ENCODE measurements around the gene VEPH1.

VEPH1 gene

DNA sequence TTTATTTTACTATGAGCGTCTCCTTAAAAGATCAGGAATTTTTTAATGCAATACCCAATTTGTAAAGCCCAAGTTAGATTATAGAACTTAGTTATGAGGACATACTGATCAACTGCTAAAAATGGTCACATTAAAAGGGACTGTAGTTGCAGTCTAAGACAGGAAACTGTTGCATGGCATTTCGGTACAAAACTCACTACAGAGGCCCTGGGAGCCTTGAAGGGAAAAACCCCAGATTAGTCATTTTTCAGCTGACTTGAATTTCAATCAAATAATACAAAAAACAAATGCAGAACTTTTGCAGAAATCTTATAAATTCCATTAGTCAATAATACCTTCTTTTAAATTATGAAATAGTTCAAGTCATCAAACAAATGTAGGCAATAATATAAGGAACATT, 73.5 kb downstream of the VEPH1 start:
- Mint-ChIP-seq H3K36me3 (ENCODE audit: low read depth) (no peaks in the 10 kb centered on the region), H3K9me3 (no peaks in the 10 kb centered on the region), H3K4me3 (no peak overlapping the region), H3K4me1 (no peaks in the 10 kb centered on the region), H3K27ac (no peak overlapping the region), H3K27me3 (ENCODE audit: low read depth) (no peaks in the 10 kb centered on the region)
- TF ChIP-seq, protein P1, sequence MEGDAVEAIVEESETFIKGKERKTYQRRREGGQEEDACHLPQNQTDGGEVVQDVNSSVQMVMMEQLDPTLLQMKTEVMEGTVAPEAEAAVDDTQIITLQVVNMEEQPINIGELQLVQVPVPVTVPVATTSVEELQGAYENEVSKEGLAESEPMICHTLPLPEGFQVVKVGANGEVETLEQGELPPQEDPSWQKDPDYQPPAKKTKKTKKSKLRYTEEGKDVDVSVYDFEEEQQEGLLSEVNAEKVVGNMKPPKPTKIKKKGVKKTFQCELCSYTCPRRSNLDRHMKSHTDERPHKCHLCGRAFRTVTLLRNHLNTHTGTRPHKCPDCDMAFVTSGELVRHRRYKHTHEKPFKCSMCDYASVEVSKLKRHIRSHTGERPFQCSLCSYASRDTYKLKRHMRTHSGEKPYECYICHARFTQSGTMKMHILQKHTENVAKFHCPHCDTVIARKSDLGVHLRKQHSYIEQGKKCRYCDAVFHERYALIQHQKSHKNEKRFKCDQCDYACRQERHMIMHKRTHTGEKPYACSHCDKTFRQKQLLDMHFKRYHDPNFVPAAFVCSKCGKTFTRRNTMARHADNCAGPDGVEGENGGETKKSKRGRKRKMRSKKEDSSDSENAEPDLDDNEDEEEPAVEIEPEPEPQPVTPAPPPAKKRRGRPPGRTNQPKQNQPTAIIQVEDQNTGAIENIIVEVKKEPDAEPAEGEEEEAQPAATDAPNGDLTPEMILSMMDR (IDR thresholded peaks at IDR 0.05; ENCODE audit: unreplicated experiment in 3 of 3) = no peak

DNA sequence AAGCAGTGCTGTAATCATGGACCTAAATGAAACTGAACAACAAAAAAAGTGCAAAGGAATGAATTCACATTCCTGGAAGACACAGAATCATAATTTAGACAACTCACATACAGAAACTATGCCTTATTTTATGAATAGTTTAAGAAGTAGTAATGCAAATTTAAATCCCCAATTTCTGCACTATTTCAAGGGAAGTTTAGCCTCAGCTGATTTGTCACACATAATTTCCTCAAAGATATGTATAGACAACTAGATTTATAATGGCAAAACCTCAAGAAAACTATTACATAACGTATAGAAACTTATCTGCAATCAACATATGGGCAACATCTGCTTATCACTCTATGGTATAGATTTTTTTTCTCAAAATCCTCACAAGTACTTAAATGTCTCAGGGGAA, 74.4 kb downstream of the VEPH1 start:
- H3K27ac Mint-ChIP-seq = no peak overlapping the region
- TF ChIP-seq, protein P1 (IDR thresholded peaks at IDR 0.05; ENCODE audit: unreplicated experiment in 3 of 3) = no peak

DNA sequence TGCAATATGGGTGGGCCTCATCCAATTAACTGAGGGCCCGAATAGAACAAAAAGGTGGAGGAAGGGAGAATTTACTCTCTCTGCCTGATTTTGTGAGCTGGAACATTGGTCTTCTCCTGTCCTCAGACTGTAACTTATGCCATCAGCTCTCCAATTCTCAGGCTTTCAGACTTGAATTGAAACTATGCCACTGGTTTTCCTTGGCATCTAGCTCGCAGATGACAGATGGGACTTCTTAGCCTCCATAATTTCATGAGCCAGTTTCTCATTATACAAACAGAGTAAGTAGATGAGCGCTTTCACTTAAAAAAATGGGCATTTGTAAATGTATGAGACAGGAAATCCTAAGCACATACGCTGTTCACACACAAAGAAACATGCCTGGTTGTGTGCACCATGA, 75.3 kb downstream of the VEPH1 start:
- no peak overlapping the region for H3K27ac Mint-ChIP-seq
- H3K4me1 Mint-ChIP-seq = no peaks in the 10 kb centered on the region
- H3K9me3 Mint-ChIP-seq = no peaks in the 10 kb centered on the region
- no peak overlapping the region for H3K4me3 Mint-ChIP-seq
- TF ChIP-seq, protein P1 (IDR thresholded peaks at IDR 0.05; ENCODE audit: unreplicated experiment in 3 of 3) = no peak
- H3K36me3 Mint-ChIP-seq (ENCODE audit: low read depth) = no peaks in the 10 kb centered on the region
- no peaks in the 10 kb centered on the region for H3K27me3 Mint-ChIP-seq (ENCODE audit: low read depth)

More for the DNA sequence above, 74.4 kb downstream of the VEPH1 start:
- H3K27me3 Mint-ChIP-seq (ENCODE audit: low read depth) = no peaks in the 10 kb centered on the region
- no peaks in the 10 kb centered on the region for H3K9me3 Mint-ChIP-seq
- no peaks in the 10 kb centered on the region for H3K4me1 Mint-ChIP-seq
- H3K36me3 Mint-ChIP-seq (ENCODE audit: low read depth) = no peaks in the 10 kb centered on the region
- H3K4me3 Mint-ChIP-seq = no peak overlapping the region

DNA sequence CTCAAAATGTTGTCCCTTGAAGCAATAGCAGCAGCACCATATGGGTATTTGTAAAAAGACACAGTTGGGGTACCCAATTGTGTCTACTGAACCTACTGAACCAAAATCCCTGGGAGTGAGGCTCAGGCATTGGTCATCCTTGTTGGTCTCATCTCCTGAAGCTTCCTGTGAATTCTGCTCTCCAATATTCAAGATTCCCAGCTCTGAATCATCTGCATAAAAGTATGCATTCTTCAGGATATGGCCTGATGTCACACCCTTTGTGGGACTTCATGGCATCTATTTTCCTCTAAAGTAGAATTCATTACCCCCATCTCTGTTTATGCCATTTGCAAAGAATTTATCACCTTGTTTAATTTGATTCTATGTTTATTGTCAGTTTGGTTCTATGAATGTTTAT, 79.9 kb downstream of the VEPH1 start:
- no peaks in the 10 kb centered on the region for H3K4me1 Mint-ChIP-seq
- TF ChIP-seq, protein P1 (IDR thresholded peaks at IDR 0.05; ENCODE audit: unreplicated experiment in 3 of 3) = no peak
- no peaks in the 10 kb centered on the region for H3K27me3 Mint-ChIP-seq (ENCODE audit: low read depth)
- no peak overlapping the region for H3K27ac Mint-ChIP-seq
- H3K36me3 Mint-ChIP-seq (ENCODE audit: low read depth) = no peaks in the 10 kb centered on the region
- no peak overlapping the region for H3K4me3 Mint-ChIP-seq
- H3K9me3 Mint-ChIP-seq = no peaks in the 10 kb centered on the region

DNA sequence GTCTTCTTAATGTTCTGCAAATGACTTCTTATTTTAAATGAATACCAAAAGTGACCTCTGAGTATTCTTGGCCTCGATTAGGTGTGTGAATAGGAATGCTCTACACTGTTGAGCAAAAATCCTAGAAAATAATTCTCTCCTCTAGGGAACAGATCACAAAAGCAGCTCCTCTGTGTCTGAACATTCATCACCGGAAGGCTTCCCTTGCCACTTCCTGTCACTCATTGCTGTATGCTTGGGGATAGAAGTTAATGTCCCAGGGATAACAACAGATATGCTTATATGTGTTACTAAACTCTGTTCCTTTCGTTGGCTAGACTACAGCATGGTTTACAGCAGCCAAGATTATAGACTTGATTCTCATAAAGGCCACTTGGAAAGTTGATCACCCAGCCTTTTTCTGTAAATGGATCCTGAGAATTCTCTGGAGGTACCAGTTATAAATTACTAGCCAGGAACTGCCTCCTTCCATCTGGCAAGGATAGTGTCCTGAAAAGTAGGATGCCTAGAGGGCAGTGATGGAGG, 82.5 kb downstream of the VEPH1 start:
- Mint-ChIP-seq H3K36me3 (ENCODE audit: low read depth) (no peaks in the 10 kb centered on the region), H3K9me3 (no peaks in the 10 kb centered on the region), H3K27me3 (ENCODE audit: low read depth) (no peaks in the 10 kb centered on the region), H3K4me3 (no peak overlapping the region), H3K27ac (no peak overlapping the region), H3K4me1 (no peaks in the 10 kb centered on the region)
- TF ChIP-seq, protein P1 (IDR thresholded peaks at IDR 0.05; ENCODE audit: unreplicated experiment in 3 of 3) = no peak

DNA sequence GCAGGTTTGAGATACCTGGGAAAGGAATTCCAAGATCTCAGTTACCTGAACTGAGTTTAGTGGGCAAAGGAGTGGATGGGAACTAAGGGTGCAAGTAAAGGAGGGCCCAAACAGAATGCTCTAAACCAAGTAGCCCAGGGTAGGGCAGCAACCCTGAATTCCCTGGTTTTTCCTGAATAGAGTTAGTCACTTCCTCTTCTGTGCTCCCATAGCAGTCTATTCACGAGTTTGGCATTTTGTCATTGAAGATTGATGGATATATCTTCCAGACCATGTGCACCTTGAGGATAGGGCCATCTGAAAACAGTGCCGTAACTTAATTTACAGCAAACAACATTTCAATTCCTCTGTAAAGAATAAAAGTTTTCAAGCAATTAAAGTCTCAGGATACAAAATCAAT, 85.1 kb downstream of the VEPH1 start:
- no peak overlapping the region for H3K4me3 Mint-ChIP-seq
- H3K36me3 Mint-ChIP-seq (ENCODE audit: low read depth) = no peaks in the 10 kb centered on the region
- TF ChIP-seq, protein P1 (IDR thresholded peaks at IDR 0.05; ENCODE audit: unreplicated experiment in 3 of 3) = no peak
- H3K27ac Mint-ChIP-seq = no peak overlapping the region
- H3K27me3 Mint-ChIP-seq (ENCODE audit: low read depth) = no peaks in the 10 kb centered on the region
- H3K9me3 Mint-ChIP-seq = no peaks in the 10 kb centered on the region
- H3K4me1 Mint-ChIP-seq = no peaks in the 10 kb centered on the region

Data from nephron (organoid).